Fibroblast of villous mesenchyme (primary cell): Measurements from ENCODE around the gene TIMMDC1. TPM values are rescaled to one million over a fixed set of nuclear protein-coding genes. Genes with fewer than 3 reads are reported as not detected.

Experiments
- DNase-seq: peaks from one replicate; pipeline ENCODE4 v3.0.0-alpha.2; 2010; ENCODE audit warnings: low read depth
- H3K4me3 ChIP-seq: 2 replicates; pipeline ENCODE4 v1.5.1; 2011; ENCODE audit warnings: low read depth, mild to moderate bottlenecking, low read length
- CTCF ChIP-seq: IDR thresholded peaks from 2 replicates; pipeline ENCODE4 v1.5.1; 2012; ENCODE audit warnings: low read depth, mild to moderate bottlenecking, low read length; ENCODE audit not compliant: insufficient read depth
- total RNA-seq: library from RNA; depleted of rRNA; stranded (reverse); fragments of >200 nt; gene quantifications from 2 replicates; pipeline ENCODE4 v1.2.3, GENCODE V29; 2012

TIMMDC1 gene
- total RNA-seq, result 44.8 and 58.7 TPM in 2 replicates

- TF ChIP-seq CTCF, result no peak
- H3K4me3 ChIP-seq, result peak within 1 kb of the TSS; percentile 98
- peak; percentile 96 for DNase-seq
Measured at GRCh38 chr3:119498186-119499011, at the start of gene TIMMDC1. TSS of gene TIMMDC1 (plus strand) at chr3:119498547. CDS start at chr3:119498734, 187 bp downstream.

- DNase-seq, result no peak
- TF ChIP-seq CTCF, result no peak
Measured at GRCh38 chr3:119453822-119454221, 44.5 kb upstream of the TIMMDC1 start.

GRCh38 chr3:119456469-119456868 lies 41.9 kb upstream of the TIMMDC1 start:
- TF ChIP-seq CTCF, result no peak
- DNase-seq, result no peak
- no peak overlapping the region for H3K4me3 ChIP-seq

More at GRCh38 chr3:119453822-119454221, 44.5 kb upstream of the TIMMDC1 start:
- H3K4me3 ChIP-seq, result no peak overlapping the region

- DNase-seq, result peak; percentile 14
- H3K4me3 ChIP-seq, result no peak overlapping the region
- no peak for TF ChIP-seq CTCF
Measured at GRCh38 chr3:119457246-119457645, 41.1 kb upstream of the TIMMDC1 start.

- TF ChIP-seq CTCF, result no peak
- DNase-seq, result peak; percentile 98
- H3K4me3 ChIP-seq, result peak within 1 kb of the TSS; percentile 100
Measured at GRCh38 chr3:119463171-119464169, 34.9 kb upstream of the TIMMDC1 start, which contains the start of gene TMEM39A. TSS of gene TMEM39A (minus strand) at chr3:119463615. CDS start at chr3:119462074, 1,541 bp downstream.

GRCh38 chr3:119468041-119468440 lies 30.3 kb upstream of the TIMMDC1 start:
- no peak for DNase-seq
- H3K4me3 ChIP-seq, result peak overlapping the region; percentile 93
- no peak for TF ChIP-seq CTCF
